ENCODE data around the gene ARHGAP12.

GRCh38 chr10:31769564-31769963, 159.1 kb downstream of the ARHGAP12 start:
- TF ChIP-seq CTCF (IDR thresholded peaks at IDR 0.05) (no peak), POLR2AphosphoS5 (IDR thresholded peaks at IDR 0.05) (no peak)
